Measurements from ENCODE around the gene CFAP99.
"Not testable (repeated sequence)": the region's sequence is repeated elsewhere in the genome, so short reads cannot be mapped to it uniquely, and the experiment has no call there.

CFAP99 gene

GRCh38 chr4:2458546-2459491 is 40.1 kb downstream of the CFAP99 start:
- TF ChIP-seq CTCF (conservative IDR thresholded peaks at IDR 0.05; ENCODE audit: low read depth, low read length): no peak
- no peak for DNase-seq (ENCODE audit: low read depth)
- no peak overlapping the region for H3K4me3 ChIP-seq (ENCODE audit: low read length)

- H3K4me3 ChIP-seq (ENCODE audit: low read length): no peak overlapping the region
- no peak for TF ChIP-seq CTCF (conservative IDR thresholded peaks at IDR 0.05; ENCODE audit: low read depth, low read length)
- DNase-seq (ENCODE audit: low read depth): no peak
Measured at GRCh38 chr4:2459589-2460349, 41.0 kb downstream of the CFAP99 start.

- TF ChIP-seq CTCF (conservative IDR thresholded peaks at IDR 0.05; ENCODE audit: low read depth, low read length): no peak
- no peak for DNase-seq (ENCODE audit: low read depth)
- H3K4me3 ChIP-seq (ENCODE audit: low read length): no peak overlapping the region
Measured at GRCh38 chr4:2461246-2461960, 42.6 kb downstream of the CFAP99 start.

- peak; percentile 36 for TF ChIP-seq CTCF (conservative IDR thresholded peaks at IDR 0.05; ENCODE audit: low read depth, low read length)
- H3K4me3 ChIP-seq (ENCODE audit: low read length): peak overlapping the region; percentile 6
- no peak for DNase-seq (ENCODE audit: low read depth)
Measured at GRCh38 chr4:2462218-2462991, 43.6 kb downstream of the CFAP99 start.

- no peak for DNase-seq (ENCODE audit: low read depth)
- H3K4me3 ChIP-seq (ENCODE audit: low read length): peak overlapping the region; percentile 29
- no peak for TF ChIP-seq CTCF (conservative IDR thresholded peaks at IDR 0.05; ENCODE audit: low read depth, low read length)
Measured at GRCh38 chr4:2462992-2463762, 44.4 kb downstream of the CFAP99 start.

GRCh38 chr4:2465032-2465431 is 46.3 kb downstream of the CFAP99 start:
- no peak for TF ChIP-seq CTCF (conservative IDR thresholded peaks at IDR 0.05; ENCODE audit: low read depth, low read length)
- no peak for DNase-seq (ENCODE audit: low read depth)
- H3K4me3 ChIP-seq (ENCODE audit: low read length): no peak overlapping the region

GRCh38 chr4:2465544-2465943 is 46.8 kb downstream of the CFAP99 start:
- not testable (repeated sequence) for H3K4me3 ChIP-seq (ENCODE audit: low read length); DNase-seq (ENCODE audit: low read depth)
